ENCODE measurements around the gene LASP1.

GRCh38 chr17:38958756-38959155, 88.9 kb downstream of the LASP1 start:
- TF ChIP-seq SUZ12 (IDR thresholded peaks at IDR 0.05; ENCODE audit: extremely low read depth, insufficient read depth, insufficient read length) (no peak), YY1 (IDR thresholded peaks at IDR 0.05; ENCODE audit: insufficient read depth, insufficient read length) (no peak)

All from NT2/D1 (cell line).